AG08395 (cell line): ENCODE measurements around the gene ST7.
A peak's percentile ranks its signal among the peaks of the same experiment; 100 is the strongest.

Source experiments
- DNase-seq: peaks from one replicate; pipeline ENCODE4 v3.0.0; 2012; ENCODE audit warnings: mixed read lengths, low spot score

Gene ST7

DNA sequence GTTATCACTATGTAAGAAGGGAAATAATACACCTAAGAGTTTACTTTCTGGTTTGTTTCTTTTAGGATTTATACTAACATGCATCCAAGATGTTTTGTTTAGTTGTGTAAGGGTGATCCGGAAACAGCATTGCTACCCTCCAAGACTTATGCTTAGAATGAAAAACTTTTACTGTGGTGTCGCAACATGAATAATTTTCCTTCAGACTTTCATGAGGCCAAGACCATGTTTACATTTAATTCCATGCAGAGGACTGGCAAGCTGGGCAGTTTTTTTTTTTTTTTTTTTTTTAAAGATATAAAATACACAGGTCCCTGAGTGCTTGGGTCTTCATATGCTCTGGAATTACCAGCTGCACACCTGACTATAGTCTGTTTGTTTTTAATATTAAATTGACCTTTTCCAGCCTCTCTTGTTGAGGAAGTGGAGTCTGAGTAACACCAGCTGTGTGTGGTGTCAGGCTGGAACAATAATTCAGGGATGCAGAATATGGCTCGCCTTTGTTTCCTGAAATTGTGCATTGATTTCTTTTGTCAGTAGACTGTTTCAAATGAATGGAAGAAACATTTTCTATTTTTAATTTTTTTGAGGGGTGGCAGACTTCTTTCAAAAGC lies 81.7 kb downstream of the ST7 start:
- DNase-seq: no peak

DNA sequence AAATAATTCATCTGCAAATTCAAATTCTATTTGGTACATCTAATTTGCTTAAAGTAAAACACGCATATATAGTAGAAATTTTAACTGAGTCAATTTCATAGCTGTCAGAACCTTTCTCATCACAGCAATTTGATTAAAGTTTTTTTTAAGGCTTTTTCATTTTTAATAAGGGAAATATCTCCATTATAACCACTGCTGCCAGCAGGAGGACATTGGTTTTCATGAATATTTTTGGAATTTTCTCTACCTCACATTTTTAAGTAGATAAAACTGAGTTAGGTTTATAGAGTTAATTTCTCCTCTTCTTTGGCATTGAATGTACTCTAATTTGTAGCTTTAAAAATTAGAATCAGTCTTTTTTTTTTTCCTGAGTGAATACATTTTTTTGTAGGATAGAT lies 82.2 kb downstream of the ST7 start:
- no peak for DNase-seq

DNA sequence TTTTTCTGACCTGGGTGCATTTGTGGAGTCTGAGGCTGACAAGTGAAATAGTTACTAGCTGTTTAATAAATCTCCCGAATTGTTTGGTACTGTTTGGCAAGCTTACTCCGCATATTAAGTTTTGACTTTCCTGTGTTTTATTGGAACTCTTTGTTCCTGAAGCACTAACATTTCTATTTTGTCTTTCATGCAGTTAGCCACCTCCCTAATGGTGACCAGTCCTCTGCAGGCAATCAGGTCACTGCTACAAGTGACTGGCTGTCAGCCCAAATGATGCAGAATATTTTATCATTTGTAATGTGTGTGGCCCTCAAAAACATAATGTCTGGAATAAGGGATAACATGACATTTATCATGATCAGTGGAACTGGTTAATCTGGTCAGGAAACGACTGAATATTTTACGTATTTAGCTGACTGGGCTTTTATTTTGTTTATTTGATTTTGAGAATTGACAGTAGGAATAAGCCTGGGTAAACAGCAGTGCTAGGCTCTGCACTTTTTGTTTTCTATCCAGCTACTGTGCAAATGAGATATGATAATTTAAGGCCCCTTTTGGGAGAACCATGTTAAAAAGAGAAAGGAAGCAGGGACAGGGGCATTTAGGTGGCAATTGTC lies 82.9 kb downstream of the ST7 start:
- no peak for DNase-seq

DNA sequence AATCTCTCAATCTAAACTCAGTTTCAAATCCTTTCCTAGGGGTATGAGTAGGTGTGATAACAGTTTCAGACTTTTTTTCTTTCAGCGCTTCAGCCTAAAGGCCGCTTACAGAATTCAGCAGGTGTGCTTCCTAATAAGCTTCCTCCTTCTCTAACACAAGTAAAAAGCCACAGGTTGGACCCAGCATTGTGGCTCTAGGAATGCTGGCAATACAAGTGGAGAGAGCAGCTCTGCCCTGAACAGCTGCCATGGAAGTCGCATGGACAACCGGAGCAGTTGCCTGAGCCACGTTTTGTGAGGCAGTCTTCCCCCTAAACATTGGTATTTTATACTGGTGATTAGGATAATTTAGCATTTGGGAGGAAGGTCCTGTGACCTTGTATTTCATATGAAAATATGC lies 83.5 kb downstream of the ST7 start:
- DNase-seq: no peak

DNA sequence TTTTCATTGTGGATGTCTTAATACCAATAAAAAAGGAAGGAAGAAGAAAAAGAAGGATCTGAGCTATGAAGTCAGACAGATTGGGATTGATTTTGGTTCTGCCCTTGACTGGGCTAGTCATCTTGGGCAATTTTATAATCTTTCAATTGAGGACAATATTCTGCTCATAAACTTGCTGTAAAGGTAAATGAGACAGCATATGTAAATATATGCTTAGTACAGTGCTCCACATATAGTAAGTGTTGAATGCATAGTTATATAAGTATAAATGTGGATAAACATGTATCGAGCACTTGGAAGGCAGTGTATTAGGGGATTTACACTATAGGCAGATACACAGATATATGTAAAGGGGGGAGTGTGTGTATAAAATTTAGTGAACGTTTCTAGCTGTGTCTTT lies 85.1 kb downstream of the ST7 start:
- DNase-seq: no peak

DNA sequence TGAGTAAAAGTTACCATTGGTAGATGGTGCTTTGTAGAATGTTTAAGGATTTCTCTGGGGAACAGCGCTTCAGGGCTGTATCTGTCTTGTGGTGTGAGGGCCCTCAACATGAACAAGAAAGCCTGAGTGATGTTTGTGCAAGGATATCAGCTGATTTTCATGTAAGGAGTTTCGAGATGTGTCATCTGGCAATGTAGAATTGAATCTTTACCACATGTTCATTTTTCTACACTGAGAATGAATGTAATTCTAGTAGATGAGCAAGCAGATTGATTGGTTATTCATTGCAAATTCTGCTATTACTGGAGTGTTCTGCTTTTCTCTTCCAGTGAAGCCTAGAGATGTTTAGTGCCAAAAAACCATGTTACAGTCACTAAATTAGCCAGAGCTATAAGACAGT lies 87.7 kb downstream of the ST7 start:
- DNase-seq: peak; percentile 52

DNA sequence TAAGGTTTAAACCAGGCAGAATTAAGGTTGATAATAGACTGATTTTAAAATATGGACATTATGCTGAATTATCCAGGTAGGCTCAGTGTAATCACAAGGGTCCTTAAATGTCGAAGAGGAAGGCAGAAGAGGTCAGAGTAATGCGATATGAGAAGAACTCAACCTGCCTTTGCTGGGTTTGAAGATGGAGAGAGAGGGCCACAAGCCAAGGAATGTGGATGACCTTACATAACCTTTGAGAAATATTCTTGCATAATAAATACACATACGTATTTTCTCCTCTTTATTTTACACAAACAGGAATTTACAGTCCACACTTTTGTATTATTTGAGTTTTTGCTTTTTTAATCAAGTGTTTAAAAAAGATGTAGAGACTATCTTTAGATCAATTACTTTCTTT lies 88.5 kb downstream of the ST7 start:
- DNase-seq: no peak

DNA sequence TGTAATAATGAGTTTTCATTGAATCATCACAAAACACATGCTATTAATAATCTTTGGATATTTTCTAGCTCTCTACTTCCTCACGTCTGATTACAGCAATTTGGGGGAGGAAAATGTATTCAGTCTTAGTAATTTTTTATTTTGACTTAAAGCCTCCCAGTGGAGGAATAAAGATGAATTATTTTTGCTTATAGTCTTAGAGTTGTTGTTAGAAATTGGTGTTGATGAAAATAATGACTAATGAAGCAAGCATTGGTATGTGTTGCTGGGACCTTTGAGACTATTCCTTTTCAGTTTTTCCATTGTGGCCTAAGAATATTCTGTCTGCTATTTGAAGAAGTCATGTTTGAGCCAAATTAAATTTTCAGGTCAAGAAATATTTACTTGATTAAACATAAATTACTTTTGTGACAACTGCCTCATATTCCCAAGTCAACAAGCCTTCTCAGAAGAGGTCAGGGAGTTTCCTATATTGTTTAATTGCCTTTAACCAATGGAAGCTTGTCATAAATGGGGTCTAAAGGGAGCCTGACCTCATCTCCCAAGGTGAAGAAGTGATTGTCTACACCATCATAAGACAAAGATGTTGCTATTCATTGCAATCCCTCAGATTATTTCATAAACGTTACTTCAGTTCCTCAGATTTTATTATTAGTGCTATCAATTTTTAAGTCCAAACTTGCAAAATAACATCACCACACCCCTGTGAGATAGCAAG lies 90.0 kb downstream of the ST7 start:
- DNase-seq: peak; percentile 22

DNA sequence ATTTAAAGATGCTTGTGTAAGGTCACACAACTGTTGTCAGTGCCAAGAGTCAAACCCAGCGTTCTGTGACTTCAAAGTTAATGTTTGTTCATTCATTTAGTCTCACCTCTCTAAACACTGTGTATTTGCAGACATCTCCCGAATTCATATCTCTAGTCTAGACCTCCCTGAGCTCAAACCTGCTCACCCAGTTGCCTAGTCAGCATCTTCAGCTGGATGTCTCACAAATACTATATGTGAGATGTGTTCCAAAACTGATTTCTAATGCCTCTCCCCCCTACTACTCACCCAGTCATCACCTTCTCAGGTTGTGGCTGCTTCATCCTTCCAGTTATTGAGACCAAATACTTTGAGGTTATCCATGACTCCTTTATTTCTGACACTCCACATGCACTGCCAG lies 91.4 kb downstream of the ST7 start:
- no peak for DNase-seq

DNA sequence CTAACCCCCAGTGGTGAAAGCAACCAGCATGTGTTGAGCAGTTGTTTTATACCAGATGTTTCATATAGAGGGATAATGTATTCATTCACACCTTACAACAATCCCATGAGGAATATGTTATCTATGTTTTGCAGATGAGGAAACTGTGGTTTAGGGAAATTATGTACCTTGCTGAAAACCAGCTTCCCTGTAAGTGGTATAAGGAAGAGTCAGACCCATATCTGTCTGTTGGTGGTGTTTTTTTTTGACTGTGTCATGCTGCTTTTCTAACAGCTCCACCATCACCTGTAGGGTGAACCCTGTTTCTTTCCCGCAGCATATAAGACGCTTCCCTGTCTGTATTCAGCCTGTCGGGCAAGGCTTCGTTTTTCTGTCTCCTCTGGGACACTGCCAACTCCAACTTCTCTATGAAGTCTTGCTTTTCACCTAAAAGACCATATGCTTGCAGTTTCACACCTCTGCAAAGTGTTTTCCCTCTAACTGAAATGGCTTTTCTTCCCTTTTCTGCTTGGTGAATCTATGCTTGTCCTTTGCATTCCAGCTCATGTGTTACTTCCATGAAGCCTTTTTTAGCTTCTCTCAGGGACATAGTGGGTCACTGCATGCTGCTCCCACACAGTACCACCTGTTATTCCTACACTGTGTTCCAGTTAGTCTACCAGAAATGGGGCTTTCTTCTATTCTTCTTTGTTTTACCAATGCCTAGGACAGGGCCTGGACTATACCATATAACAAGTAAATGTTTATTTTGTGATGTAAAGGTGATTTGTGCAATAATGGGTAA lies 92.8 kb downstream of the ST7 start:
- no peak for DNase-seq

DNA sequence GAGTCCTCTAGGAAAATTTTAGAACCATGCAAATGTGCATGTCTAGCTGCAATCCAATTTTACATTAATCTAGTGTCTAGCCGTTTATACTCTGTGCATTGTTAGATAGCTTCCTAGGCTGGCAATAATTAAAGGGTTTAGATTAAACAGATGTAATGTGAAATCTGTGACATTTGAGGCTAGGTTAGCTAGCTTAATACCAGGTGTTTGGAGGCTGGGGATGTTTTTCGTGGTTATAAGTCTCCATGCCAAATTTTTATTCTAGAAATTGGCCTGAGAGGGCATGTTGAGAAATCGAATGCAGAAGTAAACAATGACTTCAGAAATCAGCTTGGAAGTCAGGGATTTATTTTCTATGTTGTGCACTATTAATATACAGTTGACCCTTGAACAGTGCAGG lies 94.2 kb downstream of the ST7 start:
- no peak for DNase-seq

DNA sequence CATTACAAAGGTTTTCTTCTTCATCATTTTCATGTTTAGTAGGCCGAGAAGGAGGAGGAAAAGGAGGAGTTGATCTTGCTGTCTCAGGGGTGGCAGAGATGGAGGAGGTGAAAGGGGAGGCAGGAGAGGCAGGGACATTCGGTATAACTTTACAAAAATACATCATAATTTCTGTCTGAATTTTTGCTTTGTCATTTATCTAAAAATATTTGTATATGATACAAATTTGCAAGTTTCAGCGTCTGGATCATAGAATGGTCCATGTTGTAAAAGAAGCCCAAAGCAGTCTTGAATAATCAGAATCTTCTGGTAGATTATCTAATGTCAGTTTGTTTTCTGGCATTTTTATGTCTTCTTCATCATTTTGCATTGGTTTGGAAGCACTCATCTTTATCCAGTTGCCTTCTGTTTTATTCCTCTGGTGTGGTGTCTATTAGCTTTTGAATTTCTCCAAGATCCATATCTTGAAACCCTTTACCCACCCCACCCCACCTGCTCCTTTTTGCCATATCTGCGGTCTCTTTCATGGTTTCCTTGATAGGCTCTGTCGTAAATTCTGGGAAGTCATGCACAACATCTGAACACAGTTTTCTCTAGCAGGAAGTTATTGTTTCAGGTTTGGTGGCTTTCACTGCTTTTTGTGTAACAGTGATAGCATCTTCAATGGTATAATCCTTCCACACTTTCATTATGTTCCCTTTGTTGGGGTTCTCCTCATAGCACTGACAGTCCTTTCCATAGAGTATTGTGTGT lies 95.0 kb downstream of the ST7 start:
- DNase-seq: no peak

DNA sequence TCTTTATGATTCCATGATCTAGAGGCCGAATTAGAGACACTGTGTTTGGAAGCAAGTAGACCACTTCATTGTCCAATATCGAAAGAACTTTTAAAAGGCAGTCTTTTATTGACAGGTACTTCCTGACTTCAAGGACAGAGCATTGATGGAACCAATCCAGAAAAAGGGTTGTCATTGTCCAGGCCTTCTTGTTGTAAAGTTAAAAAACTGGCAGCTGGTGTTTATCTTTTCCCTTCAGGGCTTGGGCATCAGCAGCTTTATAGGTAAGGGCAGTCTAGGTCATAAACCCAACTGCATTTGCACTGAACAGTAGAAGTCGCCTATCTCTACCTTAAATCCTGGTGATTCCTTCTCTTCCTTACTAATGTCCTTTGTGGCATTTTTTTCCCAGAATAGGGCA lies 95.6 kb downstream of the ST7 start:
- DNase-seq: no peak

DNA sequence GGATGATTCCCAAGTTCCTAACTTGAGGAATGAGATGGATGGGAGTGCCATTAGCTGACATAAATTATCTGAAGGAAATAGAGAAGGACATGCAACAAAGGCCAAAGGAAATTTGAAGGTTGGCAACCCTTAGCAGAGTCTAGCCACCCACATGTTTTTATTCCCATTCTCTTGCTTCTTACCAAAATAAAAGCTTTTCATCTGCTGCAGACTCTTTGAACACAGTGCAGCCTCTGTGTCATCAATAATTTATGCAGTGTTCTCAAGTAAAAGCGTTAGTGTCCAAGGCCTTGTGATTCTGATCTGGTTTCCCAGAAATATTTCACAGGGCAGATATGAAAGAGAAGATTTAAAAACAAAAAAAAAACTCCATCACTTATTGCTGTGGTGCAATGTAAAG lies 98.5 kb downstream of the ST7 start:
- DNase-seq: no peak

DNA sequence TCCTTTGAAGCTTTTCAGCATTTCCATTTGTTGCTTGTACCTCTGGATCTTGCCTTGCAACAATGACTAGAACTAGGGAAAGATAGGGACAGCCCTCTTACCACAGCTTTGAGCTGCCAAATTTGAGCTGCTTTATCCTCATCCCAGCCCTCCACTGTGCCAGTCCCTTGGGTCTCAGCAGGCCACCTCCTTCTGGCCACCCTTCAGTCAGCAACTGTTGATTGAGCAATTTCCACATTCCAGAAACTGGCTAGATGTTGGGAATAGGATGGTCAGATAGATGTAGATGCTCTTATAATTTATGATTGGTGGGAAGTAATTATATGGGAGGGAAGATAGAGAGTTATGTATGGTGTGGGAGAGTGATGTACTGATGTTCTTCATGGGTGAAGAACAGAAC lies 100.1 kb downstream of the ST7 start:
- DNase-seq: peak; percentile 7

DNA sequence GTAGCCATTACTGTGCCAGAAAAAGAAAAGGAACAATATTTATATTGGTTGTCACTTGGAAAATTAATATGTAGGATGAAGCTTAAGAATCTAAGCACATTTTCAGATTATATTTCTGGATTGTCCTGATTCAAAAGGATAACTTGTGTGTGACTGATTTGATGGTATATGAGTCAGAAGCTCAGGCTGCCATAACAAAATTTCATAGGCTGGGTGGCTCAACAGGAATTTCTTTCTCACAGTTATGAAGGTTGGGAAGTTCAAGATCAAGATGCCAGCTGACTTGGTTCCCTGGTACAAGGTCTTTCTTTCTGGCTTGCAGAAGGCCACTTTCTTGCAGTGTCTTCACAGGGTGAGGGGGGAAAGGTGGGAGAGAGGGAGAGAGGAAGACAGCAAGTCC lies 108.5 kb downstream of the ST7 start:
- peak; percentile 14 for DNase-seq

DNA sequence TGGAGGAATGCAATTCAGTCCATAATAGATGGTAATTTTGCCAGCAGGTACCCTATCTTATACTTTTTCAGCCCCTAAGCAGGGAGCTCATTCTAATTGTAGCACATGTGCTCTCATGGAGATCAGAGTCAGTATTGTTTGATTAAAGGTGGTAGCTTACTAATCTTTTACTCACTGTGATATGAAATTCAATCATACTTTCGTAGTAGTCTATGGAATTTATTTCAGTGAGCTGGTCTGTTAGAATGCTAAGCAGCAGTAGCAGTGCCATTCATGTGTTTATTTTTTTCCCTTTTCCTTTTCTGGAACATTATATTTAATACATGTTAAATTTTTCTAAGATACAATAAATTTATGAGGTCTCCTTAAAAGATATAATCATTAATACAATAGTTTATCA lies 109.0 kb downstream of the ST7 start:
- no peak for DNase-seq

DNA sequence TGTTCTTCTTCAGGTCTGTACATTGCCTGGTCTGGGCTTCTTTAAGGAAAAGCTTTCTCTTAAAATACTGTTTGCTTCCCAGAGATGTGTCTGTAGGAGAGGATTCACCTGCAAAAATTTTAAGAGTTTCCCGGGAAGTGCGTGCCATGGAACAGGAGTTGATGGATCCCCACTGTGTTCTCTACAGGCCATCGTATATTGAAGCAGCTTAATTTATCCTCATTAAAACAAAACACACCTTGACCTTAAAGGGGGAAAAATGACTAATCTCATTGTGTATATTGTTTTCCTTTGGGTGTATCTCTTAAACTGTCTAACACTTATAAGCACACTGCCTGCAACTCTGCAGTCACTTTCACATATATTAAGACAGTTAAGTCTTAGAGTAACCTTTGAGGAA lies 111.4 kb downstream of the ST7 start:
- DNase-seq: no peak

DNA sequence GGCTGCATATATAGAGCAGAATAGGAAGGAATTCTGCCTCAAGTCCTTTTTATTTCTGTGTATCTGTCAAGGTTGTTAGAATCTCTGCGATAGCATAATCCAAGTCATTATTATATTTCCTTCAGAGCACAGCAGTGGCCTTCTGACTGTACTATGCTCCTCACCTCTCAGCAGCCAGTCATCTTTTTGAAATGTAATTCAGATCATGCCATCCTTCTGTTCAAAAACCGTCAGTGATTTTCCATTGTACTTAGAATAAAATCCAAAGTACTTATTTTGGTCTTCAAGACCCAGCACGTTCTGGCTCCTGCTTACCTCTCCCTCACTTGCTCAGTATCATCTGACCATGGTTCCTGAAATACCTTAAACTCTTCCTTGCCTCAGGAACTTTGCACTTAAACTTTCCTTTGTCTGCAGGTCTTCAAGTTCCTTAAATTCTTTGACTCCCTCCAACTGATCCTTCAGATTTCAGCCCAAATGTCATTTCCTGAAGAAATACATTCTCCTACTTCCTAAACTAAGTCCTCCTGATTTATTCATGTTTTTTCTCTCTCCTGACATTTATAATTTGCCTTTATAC lies 112.4 kb downstream of the ST7 start:
- DNase-seq: no peak

DNA sequence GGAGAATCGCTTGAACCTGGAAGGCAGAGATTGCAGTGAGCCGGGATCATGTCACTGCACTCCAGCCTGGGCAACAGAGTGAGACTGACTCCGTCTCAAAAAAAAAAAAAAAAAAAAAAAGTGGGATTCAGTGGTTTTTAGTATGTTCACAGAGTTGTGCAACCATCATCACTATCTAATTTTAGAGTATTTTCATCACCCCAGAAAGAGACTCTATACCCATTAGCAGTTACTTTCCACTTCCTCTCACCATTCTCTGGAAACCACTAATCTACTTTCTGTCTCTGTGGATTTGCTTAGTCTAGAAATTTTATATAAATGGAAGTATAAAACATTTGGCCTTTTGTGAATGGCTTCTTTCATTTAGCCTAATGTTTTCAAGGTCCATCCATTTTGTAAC lies 113.4 kb downstream of the ST7 start:
- DNase-seq: no peak

DNA sequence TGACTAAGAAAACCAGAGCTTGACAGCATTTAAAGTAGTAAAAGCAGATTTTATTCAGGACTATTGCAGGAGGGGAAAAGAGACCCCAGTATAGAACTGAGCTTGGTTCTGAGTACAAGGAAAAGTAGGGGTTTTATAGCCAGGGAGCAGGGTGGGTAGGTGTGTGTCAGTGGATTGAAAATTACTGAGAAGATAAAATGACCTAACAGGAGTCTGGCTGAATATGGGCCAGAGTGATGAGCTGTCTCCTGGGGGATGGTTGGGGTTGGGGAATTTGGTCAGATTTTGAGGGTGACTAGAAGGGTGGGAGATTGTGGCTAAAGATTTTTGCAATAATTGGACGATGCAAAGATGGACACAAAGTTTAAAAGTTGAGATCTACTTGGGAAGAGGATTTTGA lies 114.0 kb downstream of the ST7 start:
- no peak for DNase-seq
